ENCODE data around the gene LRRC23.
A peak's percentile ranks its signal among the peaks of the same experiment; 100 is the strongest.

Gene LRRC23

GRCh38 chr12:6914947-6915788, 10.5 kb downstream of the LRRC23 start:
- Histone ChIP-seq H3K27me3 (replicated peaks; ENCODE audit: control insufficient read depth, insufficient read depth, low read length, poor library complexity, severe bottlenecking) (no peaks in the 10 kb centered on the region), H3K4me1 (ENCODE audit: control insufficient read depth, insufficient read depth, low read length, poor library complexity, severe bottlenecking) (peaks cover 18% of the 10 kb centered on the region)
- no peak for DNase-seq

GRCh38 chr12:6915789-6916285, 11.2 kb downstream of the LRRC23 start:
- no peak overlapping the region for H3K4me3 ChIP-seq (ENCODE audit: insufficient read depth, low read depth, low read length, poor library complexity, severe bottlenecking)
- no peaks in the 10 kb centered on the region for H3K9me3 ChIP-seq (ENCODE audit: control insufficient read depth, low read length)
- H3K27me3 ChIP-seq (replicated peaks; ENCODE audit: control insufficient read depth, insufficient read depth, low read length, poor library complexity, severe bottlenecking): no peaks in the 10 kb centered on the region
- H3K27ac ChIP-seq (ENCODE audit: insufficient read depth, low read length, poor library complexity, severe bottlenecking): peak overlapping the region; percentile 89
- no peak for DNase-seq
- H3K36me3 ChIP-seq (ENCODE audit: control insufficient read depth, insufficient read depth, low read length): peaks cover 13% of the 10 kb centered on the region
- peaks cover 18% of the 10 kb centered on the region for H3K4me1 ChIP-seq (ENCODE audit: control insufficient read depth, insufficient read depth, low read length, poor library complexity, severe bottlenecking)

More at GRCh38 chr12:6914947-6915788, 10.5 kb downstream of the LRRC23 start:
- H3K36me3 ChIP-seq (ENCODE audit: control insufficient read depth, insufficient read depth, low read length): peaks cover 12% of the 10 kb centered on the region
- no peaks in the 10 kb centered on the region for H3K9me3 ChIP-seq (ENCODE audit: control insufficient read depth, low read length)
- H3K27ac ChIP-seq (ENCODE audit: insufficient read depth, low read length, poor library complexity, severe bottlenecking): peak overlapping the region; percentile 89
- peak overlapping the region; percentile 56 for H3K4me3 ChIP-seq (ENCODE audit: insufficient read depth, low read depth, low read length, poor library complexity, severe bottlenecking)

GRCh38 chr12:6916426-6917200, 12.0 kb downstream of the LRRC23 start:
- Histone ChIP-seq H3K27me3 (replicated peaks; ENCODE audit: control insufficient read depth, insufficient read depth, low read length, poor library complexity, severe bottlenecking) (no peaks in the 10 kb centered on the region), H3K27ac (ENCODE audit: insufficient read depth, low read length, poor library complexity, severe bottlenecking) (no peak overlapping the region), H3K4me3 (ENCODE audit: insufficient read depth, low read depth, low read length, poor library complexity, severe bottlenecking) (no peak overlapping the region), H3K36me3 (ENCODE audit: control insufficient read depth, insufficient read depth, low read length) (peaks cover 20% of the 10 kb centered on the region), H3K9me3 (ENCODE audit: control insufficient read depth, low read length) (no peaks in the 10 kb centered on the region), H3K4me1 (ENCODE audit: control insufficient read depth, insufficient read depth, low read length, poor library complexity, severe bottlenecking) (peaks cover 18% of the 10 kb centered on the region)
- no peak for DNase-seq

DNA sequence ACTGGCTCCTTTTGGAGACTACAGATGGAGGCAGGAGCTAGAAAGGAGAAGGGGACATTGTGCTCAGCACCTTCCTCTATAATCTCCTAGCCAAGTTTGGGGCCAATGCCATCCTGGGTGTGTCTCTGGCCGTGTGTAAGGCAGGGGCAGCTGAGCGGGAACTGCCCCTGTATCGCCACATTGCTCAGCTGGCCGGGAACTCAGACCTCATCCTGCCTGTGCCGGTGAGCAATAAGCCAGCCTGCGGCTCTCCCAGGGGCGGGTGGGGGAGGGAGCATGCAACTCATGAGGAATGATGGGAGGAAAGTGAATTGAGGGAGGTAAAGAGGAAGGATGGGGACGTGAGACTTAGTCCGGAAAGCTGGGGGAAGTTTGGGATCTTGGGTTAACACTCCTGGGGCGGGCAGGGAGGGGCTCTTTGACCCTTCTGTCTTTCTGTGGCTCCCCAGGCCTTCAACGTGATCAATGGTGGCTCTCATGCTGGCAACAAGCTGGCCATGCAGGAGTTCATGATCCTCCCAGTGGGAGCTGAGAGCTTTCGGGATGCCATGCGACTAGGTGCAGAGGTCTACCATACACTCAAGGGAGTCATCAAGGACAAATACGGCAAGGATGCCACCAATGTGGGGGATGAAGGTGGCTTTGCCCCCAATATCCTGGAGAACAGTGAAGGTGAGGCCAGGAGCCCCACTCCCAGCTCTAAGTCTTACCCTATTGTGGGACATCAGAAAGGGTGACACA, 13.0 kb downstream of the LRRC23 start:
- Histone ChIP-seq H3K9me3 (ENCODE audit: control insufficient read depth, low read length) (no peaks in the 10 kb centered on the region), H3K36me3 (ENCODE audit: control insufficient read depth, insufficient read depth, low read length) (peaks cover 31% of the 10 kb centered on the region), H3K4me3 (ENCODE audit: insufficient read depth, low read depth, low read length, poor library complexity, severe bottlenecking) (no peak overlapping the region), H3K4me1 (ENCODE audit: control insufficient read depth, insufficient read depth, low read length, poor library complexity, severe bottlenecking) (peaks cover 18% of the 10 kb centered on the region), H3K27ac (ENCODE audit: insufficient read depth, low read length, poor library complexity, severe bottlenecking) (no peak overlapping the region), H3K27me3 (replicated peaks; ENCODE audit: control insufficient read depth, insufficient read depth, low read length, poor library complexity, severe bottlenecking) (no peaks in the 10 kb centered on the region)
- DNase-seq: no peak

DNA sequence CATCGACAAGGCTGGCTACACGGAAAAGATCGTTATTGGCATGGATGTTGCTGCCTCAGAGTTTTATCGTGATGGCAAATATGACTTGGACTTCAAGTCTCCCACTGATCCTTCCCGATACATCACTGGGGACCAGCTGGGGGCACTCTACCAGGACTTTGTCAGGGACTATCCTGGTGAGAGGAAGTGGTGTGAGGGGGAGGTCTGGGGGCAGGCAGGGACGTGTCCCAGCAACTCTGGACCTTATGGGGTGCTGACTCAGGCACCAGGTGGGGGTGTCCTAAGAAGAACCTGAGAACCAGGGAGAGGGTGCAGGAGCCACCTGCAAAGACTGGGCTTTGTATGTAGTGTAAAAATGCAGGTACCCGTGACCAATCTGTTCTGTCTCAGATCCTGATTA, 15.0 kb downstream of the LRRC23 start:
- no peak for DNase-seq
- no peak overlapping the region for H3K4me3 ChIP-seq (ENCODE audit: insufficient read depth, low read depth, low read length, poor library complexity, severe bottlenecking)
- peaks cover 12% of the 10 kb centered on the region for H3K4me1 ChIP-seq (ENCODE audit: control insufficient read depth, insufficient read depth, low read length, poor library complexity, severe bottlenecking)
- no peaks in the 10 kb centered on the region for H3K9me3 ChIP-seq (ENCODE audit: control insufficient read depth, low read length)
- H3K36me3 ChIP-seq (ENCODE audit: control insufficient read depth, insufficient read depth, low read length): peaks cover 35% of the 10 kb centered on the region
- no peak overlapping the region for H3K27ac ChIP-seq (ENCODE audit: insufficient read depth, low read length, poor library complexity, severe bottlenecking)
- H3K27me3 ChIP-seq (replicated peaks; ENCODE audit: control insufficient read depth, insufficient read depth, low read length, poor library complexity, severe bottlenecking): no peaks in the 10 kb centered on the region

DNA sequence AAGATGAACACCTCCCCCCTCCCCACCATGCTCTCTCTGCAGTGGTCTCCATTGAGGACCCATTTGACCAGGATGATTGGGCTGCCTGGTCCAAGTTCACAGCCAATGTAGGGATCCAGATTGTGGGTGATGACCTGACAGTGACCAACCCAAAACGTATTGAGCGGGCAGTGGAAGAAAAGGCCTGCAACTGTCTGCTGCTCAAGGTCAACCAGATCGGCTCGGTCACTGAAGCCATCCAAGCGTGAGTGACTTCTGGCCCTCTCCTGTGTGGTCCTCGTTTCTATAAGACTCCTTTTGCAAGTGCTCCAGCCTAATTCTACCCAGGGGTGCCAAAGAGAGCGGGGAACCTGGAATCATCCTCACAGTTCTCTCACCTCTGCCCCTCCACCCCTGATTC, 16.9 kb downstream of the LRRC23 start:
- H3K4me1 ChIP-seq (ENCODE audit: control insufficient read depth, insufficient read depth, low read length, poor library complexity, severe bottlenecking): peaks cover 3% of the 10 kb centered on the region
- peaks cover 33% of the 10 kb centered on the region for H3K36me3 ChIP-seq (ENCODE audit: control insufficient read depth, insufficient read depth, low read length)
- H3K27ac ChIP-seq (ENCODE audit: insufficient read depth, low read length, poor library complexity, severe bottlenecking): no peak overlapping the region
- no peaks in the 10 kb centered on the region for H3K27me3 ChIP-seq (replicated peaks; ENCODE audit: control insufficient read depth, insufficient read depth, low read length, poor library complexity, severe bottlenecking)
- no peak overlapping the region for H3K4me3 ChIP-seq (ENCODE audit: insufficient read depth, low read depth, low read length, poor library complexity, severe bottlenecking)
- H3K9me3 ChIP-seq (ENCODE audit: control insufficient read depth, low read length): no peaks in the 10 kb centered on the region
- no peak for DNase-seq

GRCh38 chr12:6921996-6922946, 17.6 kb downstream of the LRRC23 start:
- Histone ChIP-seq H3K27me3 (replicated peaks; ENCODE audit: control insufficient read depth, insufficient read depth, low read length, poor library complexity, severe bottlenecking) (no peaks in the 10 kb centered on the region), H3K36me3 (ENCODE audit: control insufficient read depth, insufficient read depth, low read length) (peaks cover 26% of the 10 kb centered on the region), H3K4me3 (ENCODE audit: insufficient read depth, low read depth, low read length, poor library complexity, severe bottlenecking) (no peak overlapping the region), H3K4me1 (ENCODE audit: control insufficient read depth, insufficient read depth, low read length, poor library complexity, severe bottlenecking) (peaks cover 8% of the 10 kb centered on the region), H3K27ac (ENCODE audit: insufficient read depth, low read length, poor library complexity, severe bottlenecking) (no peak overlapping the region), H3K9me3 (ENCODE audit: control insufficient read depth, low read length) (no peaks in the 10 kb centered on the region)
- no peak for DNase-seq

DNA sequence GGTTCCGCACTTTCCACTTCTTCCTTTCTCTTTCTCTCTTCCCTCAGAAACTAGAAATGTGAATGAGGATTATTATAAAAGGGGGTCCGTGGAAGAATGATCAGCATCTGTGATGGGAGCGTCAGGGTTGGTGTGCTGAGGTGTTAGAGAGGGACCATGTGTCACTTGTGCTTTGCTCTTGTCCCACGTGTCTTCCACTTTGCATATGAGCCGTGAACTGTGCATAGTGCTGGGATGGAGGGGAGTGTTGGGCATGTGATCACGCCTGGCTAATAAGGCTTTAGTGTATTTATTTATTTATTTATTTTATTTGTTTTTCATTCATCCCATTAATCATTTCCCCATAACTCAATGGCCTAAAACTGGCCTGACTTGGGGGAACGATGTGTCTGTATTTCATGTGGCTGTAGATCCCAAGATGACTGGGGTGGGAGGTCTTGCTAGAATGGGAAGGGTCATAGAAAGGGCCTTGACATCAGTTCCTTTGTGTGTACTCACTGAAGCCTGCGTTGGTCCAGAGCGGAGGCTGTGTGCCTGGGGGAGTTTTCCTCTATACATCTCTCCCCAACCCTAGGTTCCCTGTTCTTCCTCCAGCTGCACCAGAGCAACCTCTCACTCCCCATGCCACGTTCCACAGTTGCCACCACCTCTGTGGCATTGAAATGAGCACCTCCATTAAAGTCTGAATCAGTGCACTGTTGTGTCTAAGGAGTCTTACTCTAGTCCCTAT, 18.5 kb downstream of the LRRC23 start:
- Histone ChIP-seq H3K27ac (ENCODE audit: insufficient read depth, low read length, poor library complexity, severe bottlenecking) (no peak overlapping the region), H3K36me3 (ENCODE audit: control insufficient read depth, insufficient read depth, low read length) (peaks cover 25% of the 10 kb centered on the region), H3K4me1 (ENCODE audit: control insufficient read depth, insufficient read depth, low read length, poor library complexity, severe bottlenecking) (peaks cover 10% of the 10 kb centered on the region), H3K27me3 (replicated peaks; ENCODE audit: control insufficient read depth, insufficient read depth, low read length, poor library complexity, severe bottlenecking) (no peaks in the 10 kb centered on the region), H3K4me3 (ENCODE audit: insufficient read depth, low read depth, low read length, poor library complexity, severe bottlenecking) (no peak overlapping the region), H3K9me3 (ENCODE audit: control insufficient read depth, low read length) (no peaks in the 10 kb centered on the region)
- DNase-seq: no peak

Measured in effector memory CD4-positive, alpha-beta T cell (primary cell).